Right lobe of liver (tissue), 4 donors: ENCODE measurements around the gene AICDA.

ENCODE experiments used
- POLR2A ChIP-seq: fragments of 450-650 bp; IDR thresholded peaks from one replicate; pipeline ENCODE4 v1.6.1; 2017; ENCODE audit warnings: antibody characterized with exemption, mild to moderate bottlenecking
- TF ChIP-seq, protein P1 (sequence below), 4 donors: fragments of 200-600 bp in 3 of 4; fragments of 450-650 bp in 1 of 4; IDR thresholded peaks; one replicate each; pipeline versions ENCODE4 v1.5.1 to v1.8.0; 2016 to 2022; ENCODE audit warnings: antibody characterized with exemption in 4 of 4, mild to moderate bottlenecking in 2 of 4
- donor health status: DM: no; HTN: no; CAD: no.
- donor health status: DM: no; HTN: no; CAD: no.
- donor health status: DM: no; HTN: yes; CAD: no.

- no peak for TF ChIP-seq POLR2A
- TF ChIP-seq, protein P1, sequence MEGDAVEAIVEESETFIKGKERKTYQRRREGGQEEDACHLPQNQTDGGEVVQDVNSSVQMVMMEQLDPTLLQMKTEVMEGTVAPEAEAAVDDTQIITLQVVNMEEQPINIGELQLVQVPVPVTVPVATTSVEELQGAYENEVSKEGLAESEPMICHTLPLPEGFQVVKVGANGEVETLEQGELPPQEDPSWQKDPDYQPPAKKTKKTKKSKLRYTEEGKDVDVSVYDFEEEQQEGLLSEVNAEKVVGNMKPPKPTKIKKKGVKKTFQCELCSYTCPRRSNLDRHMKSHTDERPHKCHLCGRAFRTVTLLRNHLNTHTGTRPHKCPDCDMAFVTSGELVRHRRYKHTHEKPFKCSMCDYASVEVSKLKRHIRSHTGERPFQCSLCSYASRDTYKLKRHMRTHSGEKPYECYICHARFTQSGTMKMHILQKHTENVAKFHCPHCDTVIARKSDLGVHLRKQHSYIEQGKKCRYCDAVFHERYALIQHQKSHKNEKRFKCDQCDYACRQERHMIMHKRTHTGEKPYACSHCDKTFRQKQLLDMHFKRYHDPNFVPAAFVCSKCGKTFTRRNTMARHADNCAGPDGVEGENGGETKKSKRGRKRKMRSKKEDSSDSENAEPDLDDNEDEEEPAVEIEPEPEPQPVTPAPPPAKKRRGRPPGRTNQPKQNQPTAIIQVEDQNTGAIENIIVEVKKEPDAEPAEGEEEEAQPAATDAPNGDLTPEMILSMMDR (IDR thresholded peaks at IDR 0.05), result no peak
Measured at GRCh38 chr12:8647968-8648367, 35.3 kb upstream of the AICDA start.
